ENCODE data around the gene GARIN5B. TPM values are rescaled to one million over a fixed set of nuclear protein-coding genes. Genes with fewer than 3 reads are reported as not detected.
A peak's percentile ranks its signal among the peaks of the same experiment; 100 is the strongest.

Gene GARIN5B
- total and polyA plus RNA-seq, 2 of the 8 experiments (the other 6 are each of a cell fraction or from before 2014, with no cell fraction given): 0.03 TPM; not detected in 1

DNA sequence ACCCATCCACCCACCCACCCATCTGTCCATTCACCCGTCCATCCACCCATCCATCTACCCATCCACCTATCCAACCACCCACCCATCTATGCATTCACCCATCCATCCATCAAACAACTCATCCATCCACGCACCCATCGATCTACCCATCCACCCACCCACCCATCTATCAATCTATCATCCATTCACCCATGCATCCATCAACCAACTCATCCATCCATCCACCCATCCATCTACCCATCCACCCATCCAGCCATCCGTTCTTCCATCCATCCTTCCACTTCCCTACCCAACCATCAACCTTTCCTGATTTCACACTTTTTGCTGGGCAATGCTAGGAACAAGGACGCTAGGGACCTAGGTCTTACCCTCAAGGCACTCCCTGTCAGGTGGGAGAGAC is 19.0 kb upstream of the GARIN5B start:
- WGBS, 2 experiments (ENCODE audit: extremely low coverage in 1 of 2, insufficient coverage in 1 of 2, insufficient read length in 1 of 2, insufficient replicate concordance in 2 of 2, low coverage in 1 of 2, low lambda C conversion rate in 2 of 2, missing lambda C conversion rate in 1 of 2): 91 to 100% methylated on average over 3 to 5 of the region's 5 CpGs
- no peak overlapping the region for H3K9ac ChIP-seq (replicated peaks in 1 of 4; ENCODE audit: extremely low read depth in 1 of 4, low read depth in 3 of 4, low read length in 3 of 4)
- H3K4me2 ChIP-seq (ENCODE audit: insufficient read depth in 1 of 2, low read depth in 2 of 2, low read length in 2 of 2): no peak overlapping the region
- no peak overlapping the region for H3K4me3 ChIP-seq (ENCODE audit: extremely low read depth in 1 of 4, insufficient read depth in 2 of 4, low read depth in 3 of 4, low read length in 4 of 4)
- H3K27ac ChIP-seq (ENCODE audit: low read depth, low read length): no peak overlapping the region
- TF ChIP-seq E2F6 (IDR thresholded peaks at IDR 0.05): no peak
- TF ChIP-seq, protein P1, sequence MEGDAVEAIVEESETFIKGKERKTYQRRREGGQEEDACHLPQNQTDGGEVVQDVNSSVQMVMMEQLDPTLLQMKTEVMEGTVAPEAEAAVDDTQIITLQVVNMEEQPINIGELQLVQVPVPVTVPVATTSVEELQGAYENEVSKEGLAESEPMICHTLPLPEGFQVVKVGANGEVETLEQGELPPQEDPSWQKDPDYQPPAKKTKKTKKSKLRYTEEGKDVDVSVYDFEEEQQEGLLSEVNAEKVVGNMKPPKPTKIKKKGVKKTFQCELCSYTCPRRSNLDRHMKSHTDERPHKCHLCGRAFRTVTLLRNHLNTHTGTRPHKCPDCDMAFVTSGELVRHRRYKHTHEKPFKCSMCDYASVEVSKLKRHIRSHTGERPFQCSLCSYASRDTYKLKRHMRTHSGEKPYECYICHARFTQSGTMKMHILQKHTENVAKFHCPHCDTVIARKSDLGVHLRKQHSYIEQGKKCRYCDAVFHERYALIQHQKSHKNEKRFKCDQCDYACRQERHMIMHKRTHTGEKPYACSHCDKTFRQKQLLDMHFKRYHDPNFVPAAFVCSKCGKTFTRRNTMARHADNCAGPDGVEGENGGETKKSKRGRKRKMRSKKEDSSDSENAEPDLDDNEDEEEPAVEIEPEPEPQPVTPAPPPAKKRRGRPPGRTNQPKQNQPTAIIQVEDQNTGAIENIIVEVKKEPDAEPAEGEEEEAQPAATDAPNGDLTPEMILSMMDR (IDR thresholded peaks at IDR 0.05; ENCODE audit: control extremely low read depth in 1 of 3, insufficient read depth in 1 of 3, low read depth in 1 of 3, low read length in 3 of 3): no peak
- no peak for TF ChIP-seq TBP (IDR thresholded peaks at IDR 0.05; ENCODE audit: low read depth, low read length)
- no peak for TF ChIP-seq ATF3 (IDR thresholded peaks at IDR 0.05; ENCODE audit: insufficient read depth, low read depth, low read length)
- no peak for TF ChIP-seq EZH2 (IDR thresholded peaks at IDR 0.05; ENCODE audit: low read depth, low read length, severe bottlenecking)
- no peak for TF ChIP-seq POU5F1 (IDR thresholded peaks at IDR 0.05; ENCODE audit: low read depth, low read length)
- TF ChIP-seq HDAC6 (IDR thresholded peaks at IDR 0.05; ENCODE audit: low read depth, low read length): no peak
- H3K79me1 ChIP-seq (ENCODE audit: low read depth, low read length): peaks cover 8% of the 10 kb centered on the region; the same call in 1 of the 2 replicates
- H3K27me3 ChIP-seq (replicated peaks in 1 of 4; ENCODE audit: control insufficient read depth in 3 of 4, extremely low read depth in 1 of 4, insufficient read depth in 3 of 4, low read length in 3 of 4): peaks cover 0 to 16% (median 12%) of the 10 kb centered on the region in 4 experiments; a peak in 4 of 7 replicates
- H4K8ac ChIP-seq (ENCODE audit: extremely low read depth, insufficient read depth, low read length): no peak overlapping the region
- no peak overlapping the region for H3K56ac ChIP-seq (replicated peaks; ENCODE audit: insufficient read length, low read depth, low read length)
- H2BK15ac ChIP-seq (ENCODE audit: low read length): 0 out of 2 replicates have a peak overlapping the region, but pooled peaks have one; percentile 8
- H2BK120ac ChIP-seq (replicated peaks; ENCODE audit: low read depth, low read length): no peak overlapping the region
- no peak for DNase-seq (ENCODE audit: low read depth in 1 of 2, low spot score in 2 of 2)
- H2AK5ac ChIP-seq (ENCODE audit: low read depth, low read length): 0 out of 2 replicates have a peak overlapping the region, but pooled peaks have one; percentile 26
- H3K79me2 ChIP-seq (ENCODE audit: control insufficient read depth in 1 of 2, insufficient read depth in 2 of 2, low read length in 2 of 2): peaks cover 11 to 12% of the 10 kb centered on the region in 2 experiments; a peak in 3 of 4 replicates
- ChIA-PET POLR2A (ENCODE audit: partially characterized antibody) (interaction anchor here (3.3 to 26.7 kb wide), 3 partner anchors 11 to 33 kb away, joined by 24 to 874 read pairs (median 39); partner anchors contain the start of gene UBE2S), CTCF (ENCODE audit: partially characterized antibody) (interaction anchor here (0.9 to 3.2 kb wide), 3 partner anchors 31 to 85 kb away, joined by 3 to 37 read pairs (median 4); no protein-coding TSS in a partner anchor)
- H4K5ac ChIP-seq (ENCODE audit: insufficient read length, low read depth, low read length): no peak overlapping the region
- H4K91ac ChIP-seq (replicated peaks; ENCODE audit: insufficient read length, low read length): no peak overlapping the region
- H3K4ac ChIP-seq (replicated peaks; ENCODE audit: insufficient read length, low read depth, low read length): no peak overlapping the region
- peaks cover 0 to 5% (median 2%) of the 10 kb centered on the region in 4 experiments; a peak in 5 of 8 replicates for H3K36me3 ChIP-seq (ENCODE audit: control insufficient read depth in 2 of 4, insufficient read depth in 4 of 4, low read length in 3 of 4)
- no peak overlapping the region for H3K14ac ChIP-seq (ENCODE audit: insufficient read length)
- H2BK12ac ChIP-seq (ENCODE audit: low read depth, low read length): no peak overlapping the region
- no peak overlapping the region for H3K18ac ChIP-seq (ENCODE audit: extremely low read depth, low read length)
- H3K23ac ChIP-seq (ENCODE audit: insufficient read length): no peak overlapping the region
- no peak for FAIRE-seq
- peaks cover 5 to 22% of the 10 kb centered on the region in 2 experiments for H4K20me1 ChIP-seq (replicated peaks in 1 of 2; ENCODE audit: control insufficient read depth in 1 of 2, insufficient read depth in 2 of 2, low read length in 2 of 2)
- H2BK5ac ChIP-seq (ENCODE audit: low read depth, low read length): no peak overlapping the region
- H3K4me1 ChIP-seq (replicated peaks in 1 of 4; ENCODE audit: control insufficient read depth in 3 of 4, insufficient read depth in 4 of 4, low read length in 3 of 4): peaks cover 0 to 36% (median 20%) of the 10 kb centered on the region in 4 experiments; a peak in 6 of 7 replicates
- no peak overlapping the region for H2AFZ ChIP-seq (ENCODE audit: low read length)
- H3K9me3 ChIP-seq (ENCODE audit: insufficient read depth in 2 of 2, low read depth in 1 of 2, low read length in 1 of 2): no peaks in the 10 kb centered on the region
- no peak overlapping the region for H2BK20ac ChIP-seq (ENCODE audit: low read length)
- H3K23me2 ChIP-seq (ENCODE audit: low read depth, low read length): peaks cover 33% of the 10 kb centered on the region

All from H1 (cell line).